ENCODE data around the gene METTL17. TPM values are rescaled to one million over a fixed set of nuclear protein-coding genes. Genes with fewer than 3 reads are reported as not detected.
"Not testable (repeated sequence)": the region's sequence is repeated elsewhere in the genome, so short reads cannot be mapped to it uniquely, and the experiment has no call there.

The METTL17 gene
- total RNA-seq, 1 donor from 2014 or later = 38.8 TPM

GRCh38 chr14:20998139-20998538, 8.4 kb downstream of the METTL17 start:
- H3K27ac ChIP-seq = peak overlapping the region in 1 of 2 donors; percentile 28
- DNase-seq (ENCODE audit: low spot score in 2 of 2) = no peak
- intact Hi-C loops (cut with DNase I) = no loop called here
- TF ChIP-seq, protein P1, sequence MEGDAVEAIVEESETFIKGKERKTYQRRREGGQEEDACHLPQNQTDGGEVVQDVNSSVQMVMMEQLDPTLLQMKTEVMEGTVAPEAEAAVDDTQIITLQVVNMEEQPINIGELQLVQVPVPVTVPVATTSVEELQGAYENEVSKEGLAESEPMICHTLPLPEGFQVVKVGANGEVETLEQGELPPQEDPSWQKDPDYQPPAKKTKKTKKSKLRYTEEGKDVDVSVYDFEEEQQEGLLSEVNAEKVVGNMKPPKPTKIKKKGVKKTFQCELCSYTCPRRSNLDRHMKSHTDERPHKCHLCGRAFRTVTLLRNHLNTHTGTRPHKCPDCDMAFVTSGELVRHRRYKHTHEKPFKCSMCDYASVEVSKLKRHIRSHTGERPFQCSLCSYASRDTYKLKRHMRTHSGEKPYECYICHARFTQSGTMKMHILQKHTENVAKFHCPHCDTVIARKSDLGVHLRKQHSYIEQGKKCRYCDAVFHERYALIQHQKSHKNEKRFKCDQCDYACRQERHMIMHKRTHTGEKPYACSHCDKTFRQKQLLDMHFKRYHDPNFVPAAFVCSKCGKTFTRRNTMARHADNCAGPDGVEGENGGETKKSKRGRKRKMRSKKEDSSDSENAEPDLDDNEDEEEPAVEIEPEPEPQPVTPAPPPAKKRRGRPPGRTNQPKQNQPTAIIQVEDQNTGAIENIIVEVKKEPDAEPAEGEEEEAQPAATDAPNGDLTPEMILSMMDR (IDR thresholded peaks at IDR 0.05) = no peak
- H3K36me3 ChIP-seq = peaks cover 36 to 40% of the 10 kb centered on the region in 2 donors
- no peak overlapping the region for H3K4me3 ChIP-seq
- H3K4me1 ChIP-seq = no peaks in the 10 kb centered on the region
- no peaks in the 10 kb centered on the region for H3K9me3 ChIP-seq
- no peaks in the 10 kb centered on the region for H3K27me3 ChIP-seq

GRCh38 chr14:20998674-20999366, 9.0 kb downstream of the METTL17 start, which contains the start of gene SLC39A2:
SLC39A2 (plus strand) TSS chr14:20999293; CDS start chr14:20999447, 154 bp downstream.
- Histone ChIP-seq H3K36me3 (peaks cover 30 to 33% of the 10 kb centered on the region in 2 donors), H3K27ac (peak within 1 kb of the TSS in 1 of 2 donors; percentile 28), H3K4me3 (no peak within 1 kb of the TSS), H3K4me1 (no peaks in the 10 kb centered on the region), H3K9me3 (no peaks in the 10 kb centered on the region), H3K27me3 (no peaks in the 10 kb centered on the region)
- intact Hi-C loops (cut with DNase I) = no loop called here
- no peak for DNase-seq (ENCODE audit: low spot score in 2 of 2)
- TF ChIP-seq, protein P1 (IDR thresholded peaks at IDR 0.05) = no peak

- Histone ChIP-seq H3K36me3 (peaks cover 22 to 25% of the 10 kb centered on the region in 2 donors), H3K4me3 (no peak overlapping the region), H3K9me3 (no peaks in the 10 kb centered on the region), H3K27ac (no peak overlapping the region), H3K27me3 (no peaks in the 10 kb centered on the region), H3K4me1 (no peaks in the 10 kb centered on the region)
- intact Hi-C loops (cut with DNase I) = no loop called here
- TF ChIP-seq, protein P1 (IDR thresholded peaks at IDR 0.05) = no peak
- no peak for DNase-seq (ENCODE audit: low spot score in 2 of 2)
Observed at GRCh38 chr14:20999591-20999990, 9.8 kb downstream of the METTL17 start.

GRCh38 chr14:21001218-21001617, 11.4 kb downstream of the METTL17 start:
- Histone ChIP-seq H3K27ac (no peak overlapping the region), H3K27me3 (no peaks in the 10 kb centered on the region), H3K36me3 (peaks cover 6 to 9% of the 10 kb centered on the region in 2 donors), H3K4me1 (no peaks in the 10 kb centered on the region), H3K9me3 (no peaks in the 10 kb centered on the region), H3K4me3 (no peak overlapping the region)
- no peak for DNase-seq (ENCODE audit: low spot score in 2 of 2)
- intact Hi-C loops (cut with DNase I) = no loop called here
- TF ChIP-seq, protein P1 (IDR thresholded peaks at IDR 0.05) = no peak

GRCh38 chr14:21003788-21004346, 14.1 kb downstream of the METTL17 start:
- no peak overlapping the region for H3K27ac ChIP-seq
- H3K4me3 ChIP-seq = no peak overlapping the region
- no peaks in the 10 kb centered on the region for H3K4me1 ChIP-seq
- no peaks in the 10 kb centered on the region for H3K36me3 ChIP-seq
- no peaks in the 10 kb centered on the region for H3K9me3 ChIP-seq
- no peaks in the 10 kb centered on the region for H3K27me3 ChIP-seq
- intact Hi-C loops (cut with DNase I) = no loop called here
- TF ChIP-seq, protein P1 (IDR thresholded peaks at IDR 0.05) = no peak
- no peak for DNase-seq (ENCODE audit: low spot score in 2 of 2)

DNA sequence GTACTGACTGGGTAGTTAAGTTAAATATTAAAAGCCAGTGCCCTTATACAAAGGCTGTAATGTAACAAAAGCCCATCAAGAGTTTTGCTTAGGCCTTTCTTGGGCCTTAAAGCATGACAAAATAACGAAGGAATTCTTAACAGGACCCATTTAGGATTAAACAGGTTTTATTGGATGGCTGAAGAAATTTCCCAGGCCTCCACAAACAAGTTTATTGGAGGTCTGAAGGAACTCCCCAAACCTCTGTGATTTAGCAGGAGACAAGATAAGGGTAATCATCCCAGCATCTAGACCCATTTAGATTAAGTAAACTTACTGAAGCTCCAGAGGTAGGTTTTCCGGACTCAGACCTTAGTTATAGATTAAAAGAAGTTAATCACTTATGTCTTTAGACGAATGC, 19.9 kb downstream of the METTL17 start:
- H3K4me1 ChIP-seq; H3K9me3 ChIP-seq; DNase-seq (ENCODE audit: low spot score in 2 of 2); H3K27ac ChIP-seq; H3K36me3 ChIP-seq; H3K4me3 ChIP-seq; intact Hi-C loops (cut with DNase I); H3K27me3 ChIP-seq: not testable (repeated sequence)
